Measurements from ENCODE around the gene ACTG2.

DNA sequence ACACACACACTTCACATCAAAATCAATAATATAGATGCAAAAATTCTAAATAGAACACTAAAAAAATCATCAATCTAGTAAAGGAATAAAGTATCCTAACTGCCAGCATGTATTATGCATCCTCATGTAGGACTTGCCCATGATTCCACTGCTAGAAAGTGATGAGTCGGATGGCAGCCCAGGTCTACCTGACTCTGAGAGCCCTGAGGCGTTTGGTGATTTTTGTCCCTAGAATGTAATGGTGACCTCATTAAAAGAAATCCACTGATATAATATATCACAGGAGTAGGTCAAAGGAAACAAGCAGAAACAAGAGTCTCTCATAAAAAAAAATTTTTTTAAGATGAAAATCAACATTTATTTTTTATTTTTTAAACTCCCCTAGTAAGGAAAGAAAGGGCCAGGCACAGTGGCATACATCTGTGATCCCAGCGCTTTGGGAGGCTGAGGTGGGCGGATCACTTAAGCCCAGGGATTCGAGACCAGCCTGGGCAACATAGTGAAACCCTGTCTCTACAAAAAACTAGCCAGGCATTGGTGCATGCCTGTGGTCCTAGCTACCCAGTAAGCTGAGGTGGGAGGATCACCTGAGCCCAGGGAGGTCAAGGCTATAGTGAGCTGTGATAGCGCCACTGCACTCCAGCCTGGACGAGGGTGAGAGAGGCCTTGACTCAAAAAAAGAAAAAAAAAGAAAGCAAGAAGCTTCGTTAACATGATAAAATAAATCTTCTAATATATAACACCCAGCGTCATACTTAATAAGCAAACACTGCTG, 24.4 kb upstream of the ACTG2 start:
- TF ChIP-seq EZH2 (IDR thresholded peaks at IDR 0.05; ENCODE audit: borderline replicate concordance, low read depth, low read length, severe bottlenecking) = no peak
- TF ChIP-seq, protein P1, sequence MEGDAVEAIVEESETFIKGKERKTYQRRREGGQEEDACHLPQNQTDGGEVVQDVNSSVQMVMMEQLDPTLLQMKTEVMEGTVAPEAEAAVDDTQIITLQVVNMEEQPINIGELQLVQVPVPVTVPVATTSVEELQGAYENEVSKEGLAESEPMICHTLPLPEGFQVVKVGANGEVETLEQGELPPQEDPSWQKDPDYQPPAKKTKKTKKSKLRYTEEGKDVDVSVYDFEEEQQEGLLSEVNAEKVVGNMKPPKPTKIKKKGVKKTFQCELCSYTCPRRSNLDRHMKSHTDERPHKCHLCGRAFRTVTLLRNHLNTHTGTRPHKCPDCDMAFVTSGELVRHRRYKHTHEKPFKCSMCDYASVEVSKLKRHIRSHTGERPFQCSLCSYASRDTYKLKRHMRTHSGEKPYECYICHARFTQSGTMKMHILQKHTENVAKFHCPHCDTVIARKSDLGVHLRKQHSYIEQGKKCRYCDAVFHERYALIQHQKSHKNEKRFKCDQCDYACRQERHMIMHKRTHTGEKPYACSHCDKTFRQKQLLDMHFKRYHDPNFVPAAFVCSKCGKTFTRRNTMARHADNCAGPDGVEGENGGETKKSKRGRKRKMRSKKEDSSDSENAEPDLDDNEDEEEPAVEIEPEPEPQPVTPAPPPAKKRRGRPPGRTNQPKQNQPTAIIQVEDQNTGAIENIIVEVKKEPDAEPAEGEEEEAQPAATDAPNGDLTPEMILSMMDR (IDR thresholded peaks at IDR 0.05; ENCODE audit: borderline replicate concordance, extremely low read depth, low read length, poor library complexity, severe bottlenecking) = no peak
